ENCODE results near the gene INPP4A. TPM values are rescaled to one million over a fixed set of nuclear protein-coding genes. Genes with fewer than 3 reads are reported as not detected.

Gene INPP4A
- total and polyA plus RNA-seq, 2 of the 13 experiments (the other 11 are each of a cell fraction or from before 2014, with no cell fraction given) = 10.1 to 10.9 TPM

GRCh38 chr2:98568161-98568956 is 123.7 kb downstream of the INPP4A start:
- H3K79me2 ChIP-seq (ENCODE audit: insufficient read depth, low read length) = no peaks in the 10 kb centered on the region
- H3K27me3 ChIP-seq (ENCODE audit: control insufficient read depth in 1 of 2, insufficient read depth in 2 of 2, low read length in 2 of 2) = no peaks in the 10 kb centered on the region
- ATAC-seq (no peak), FAIRE-seq (no peak), DNase-seq (ENCODE audit: low spot score) (no peak)
- no peak overlapping the region for H3K4me3 ChIP-seq (replicated peaks in 1 of 3; ENCODE audit: insufficient read depth in 1 of 3, low read depth in 2 of 3, low read length in 3 of 3)
- intact Hi-C loops (cut with micrococcal nuclease; ENCODE audit: unreplicated experiment) (loop anchor here (2.0 kb wide), 1 partner anchor 40 kb away; the partner anchor contains the start of genes COA5 and UNC50), in situ Hi-C loops (cut with HindIII; ENCODE audit: extremely low pct_ligation_motif_present, low pct_unique_long_range_greater_than_20kb) (loop anchor here (5.0 kb wide), 1 partner anchor 34 kb away; no protein-coding TSS in a partner anchor)
- ChIA-PET CTCF (ENCODE audit: low intra/inter-chr PET ratio, low total read pairs) (interaction anchor here (0.8 to 3.0 kb wide), 2 partner anchors 33 to 498 kb away, joined by 4 to 32 read pairs; no protein-coding TSS in a partner anchor), POLR2A (no interaction called here)
- no peaks in the 10 kb centered on the region for H3K9me3 ChIP-seq (ENCODE audit: low read length)
- H2AFZ ChIP-seq (ENCODE audit: low read length) = no peak overlapping the region
- no peaks in the 10 kb centered on the region for H4K20me1 ChIP-seq (ENCODE audit: insufficient read depth, low read length)
- WGBS (ENCODE audit: low lambda C conversion rate) = 95% methylated on average over 11 of the region's 11 CpGs
- H3K27ac ChIP-seq (ENCODE audit: extremely low read length, insufficient read depth, low read length) = no peak overlapping the region
- H3K36me3 ChIP-seq (replicated peaks in 1 of 2; ENCODE audit: control insufficient read depth in 1 of 2, insufficient read depth in 2 of 2, low read length in 2 of 2) = peaks cover 12 to 42% of the 10 kb centered on the region in 2 experiments; a peak in 4 of 5 replicates
- H3K9ac ChIP-seq (ENCODE audit: insufficient read depth, low read depth, low read length) = no peak overlapping the region
- H3K4me2 ChIP-seq (ENCODE audit: low read depth, low read length) = no peak overlapping the region
- no peak for TF ChIP-seq NCOA1 (CRISPR knock-in tag; IDR thresholded peaks at IDR 0.05)
- no peak for TF ChIP-seq ZNF577 (CRISPR knock-in tag; IDR thresholded peaks at IDR 0.05; ENCODE audit: borderline replicate concordance, low read depth)
- TF ChIP-seq ATF5 (CRISPR knock-in tag; IDR thresholded peaks at IDR 0.05; ENCODE audit: low read depth) = no peak
- no peak for TF ChIP-seq ZNF496 (CRISPR knock-in tag; IDR thresholded peaks at IDR 0.05; ENCODE audit: insufficient replicate concordance)
- TF ChIP-seq ZNF274 (CRISPR knock-in tag; IDR thresholded peaks at IDR 0.05) = no peak
- TF ChIP-seq ZNF414 (CRISPR knock-in tag; IDR thresholded peaks at IDR 0.05) = no peak
- no peak for TF ChIP-seq ZBTB8A (CRISPR knock-in tag; IDR thresholded peaks at IDR 0.05; ENCODE audit: borderline replicate concordance, low read depth)
- TF ChIP-seq RARG (CRISPR knock-in tag; IDR thresholded peaks at IDR 0.05; ENCODE audit: low read depth) = no peak
- TF ChIP-seq, protein P1, sequence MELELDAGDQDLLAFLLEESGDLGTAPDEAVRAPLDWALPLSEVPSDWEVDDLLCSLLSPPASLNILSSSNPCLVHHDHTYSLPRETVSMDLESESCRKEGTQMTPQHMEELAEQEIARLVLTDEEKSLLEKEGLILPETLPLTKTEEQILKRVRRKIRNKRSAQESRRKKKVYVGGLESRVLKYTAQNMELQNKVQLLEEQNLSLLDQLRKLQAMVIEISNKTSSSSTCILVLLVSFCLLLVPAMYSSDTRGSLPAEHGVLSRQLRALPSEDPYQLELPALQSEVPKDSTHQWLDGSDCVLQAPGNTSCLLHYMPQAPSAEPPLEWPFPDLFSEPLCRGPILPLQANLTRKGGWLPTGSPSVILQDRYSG (CRISPR knock-in tag; IDR thresholded peaks at IDR 0.05) = no peak
- TF ChIP-seq ZNF256 (CRISPR knock-in tag; conservative IDR thresholded peaks at IDR 0.05) = no peak
- TF ChIP-seq RBFOX2 (IDR thresholded peaks at IDR 0.05; ENCODE audit: low read depth, low read length) = no peak
- BruUV-seq (replicated peaks) = no TSS peak
- H3K4me1 ChIP-seq (ENCODE audit: insufficient read depth, low read length) = no peaks in the 10 kb centered on the region
